HL-60/S4 treated with retinoic acid at 250 ng/mL for 4 days and 3 days (cell line): Measurements from ENCODE around the gene DNAJC6.
"Not testable (repeated sequence)": the region's sequence is repeated elsewhere in the genome, so short reads cannot be mapped to it uniquely, and the experiment has no call there.

ENCODE experiments used
- in situ Hi-C: fragments of 300-500 bp; cut with MboI; formaldehyde crosslinking; loops from 2 replicates; pipeline ENCODE4 v1.7.0; 2022; ENCODE audit warnings: low sequenced_read_pairs

The DNAJC6 gene

GRCh38 chr1:65355031-65355712 lies 45.8 kb downstream of the DNAJC6 start:
- in situ Hi-C loops = no loop called here

GRCh38 chr1:65357291-65357960 lies 48.1 kb downstream of the DNAJC6 start:
- in situ Hi-C loops = no loop called here

GRCh38 chr1:65359888-65360287 lies 50.5 kb downstream of the DNAJC6 start:
- in situ Hi-C loops = no loop called here

- in situ Hi-C loops = no loop called here
Measured at GRCh38 chr1:65360648-65361047, 51.3 kb downstream of the DNAJC6 start.

- in situ Hi-C loops = no loop called here
Measured at GRCh38 chr1:65362545-65362944, 53.2 kb downstream of the DNAJC6 start.

GRCh38 chr1:65363484-65363883 lies 54.1 kb downstream of the DNAJC6 start:
- in situ Hi-C loops = no loop called here

GRCh38 chr1:65368403-65368802 lies 59.1 kb downstream of the DNAJC6 start:
- in situ Hi-C loops = no loop called here

- in situ Hi-C loops = no loop called here
Measured at GRCh38 chr1:65371544-65371943, 62.2 kb downstream of the DNAJC6 start.

- in situ Hi-C loops = no loop called here
Measured at GRCh38 chr1:65372557-65372956, 63.2 kb downstream of the DNAJC6 start.

- in situ Hi-C loops = no loop called here
Measured at GRCh38 chr1:65377496-65378246, 68.3 kb downstream of the DNAJC6 start.

GRCh38 chr1:65378247-65378946 lies 69.1 kb downstream of the DNAJC6 start:
- in situ Hi-C loops = no loop called here

GRCh38 chr1:65384426-65384825 lies 75.1 kb downstream of the DNAJC6 start:
- in situ Hi-C loops = not testable (repeated sequence)

- in situ Hi-C loops = no loop called here
Measured at GRCh38 chr1:65386439-65386838, 77.1 kb downstream of the DNAJC6 start.

- in situ Hi-C loops = no loop called here
Measured at GRCh38 chr1:65387821-65388220, 78.5 kb downstream of the DNAJC6 start.

- in situ Hi-C loops = no loop called here
Measured at GRCh38 chr1:65388908-65389695, 79.8 kb downstream of the DNAJC6 start.

- in situ Hi-C loops = no loop called here
Measured at GRCh38 chr1:65392497-65392896, 83.2 kb downstream of the DNAJC6 start.

- in situ Hi-C loops = no loop called here
Measured at GRCh38 chr1:65393347-65393746, 84.0 kb downstream of the DNAJC6 start.

- in situ Hi-C loops = no loop called here
Measured at GRCh38 chr1:65393928-65394327, 84.6 kb downstream of the DNAJC6 start.

- in situ Hi-C loops = no loop called here
Measured at GRCh38 chr1:65395887-65396612, 86.7 kb downstream of the DNAJC6 start.

- in situ Hi-C loops = no loop called here
Measured at GRCh38 chr1:65398083-65398482, 88.7 kb downstream of the DNAJC6 start.
